ENCODE measurements around the gene DNAL1. TPM values are rescaled to one million over a fixed set of nuclear protein-coding genes. Genes with fewer than 3 reads are reported as not detected.

The DNAL1 gene
- total and polyA plus RNA-seq, 2 of the 4 experiments (the other 2 are of a cell fraction) = 4.5 to 5.4 TPM

GRCh38 chr14:73599499-73599898 lies 45.3 kb upstream of the DNAL1 start:
- dilution Hi-C loops (cut with HindIII; ENCODE audit: low sequenced_read_pairs, unreplicated experiment) (no loop called here), in situ Hi-C loops (cut with MboI; ENCODE audit: low sequenced_read_pairs) (no loop called here), intact Hi-C loops (cut with micrococcal nuclease) (no loop called here)
- Histone ChIP-seq H3K56ac (ENCODE audit: extremely low read depth, insufficient read depth, low read length) (no peak overlapping the region), H2BK5ac (ENCODE audit: low read depth, low read length, poor library complexity, severe bottlenecking) (no peak overlapping the region), H3K36me3 (ENCODE audit: control insufficient read depth, insufficient read depth, low read length) (no peaks in the 10 kb centered on the region), H3K4me2 (ENCODE audit: low read depth, low read length) (no peak overlapping the region), H3K4me3 (ENCODE audit: insufficient read depth, low read depth, low read length) (no peak overlapping the region), H2AK9ac (replicated peaks; ENCODE audit: low read depth, low read length, poor library complexity) (no peak overlapping the region), H3K9me1 (ENCODE audit: insufficient read depth, low read length) (no peaks in the 10 kb centered on the region), H4K20me1 (ENCODE audit: insufficient read depth, low read length) (no peaks in the 10 kb centered on the region), H3K23ac (ENCODE audit: low read depth, low read length) (no peak overlapping the region), H4K8ac (ENCODE audit: low read depth in 2 of 2, low read length in 2 of 2) (no peak overlapping the region), H2AK5ac (ENCODE audit: low read depth, low read length) (no peak overlapping the region), H3K14ac (replicated peaks; ENCODE audit: low read depth, low read length) (no peak overlapping the region), H3K18ac (ENCODE audit: low read depth, low read length) (no peak overlapping the region), H3K4ac (ENCODE audit: low read depth, low read length) (no peak overlapping the region), H2BK15ac (ENCODE audit: low read depth, low read length) (no peak overlapping the region), H3K9ac (ENCODE audit: low read depth, low read length) (no peak overlapping the region), H3K4me1 (ENCODE audit: control insufficient read depth, insufficient read depth, low read length) (no peaks in the 10 kb centered on the region), H2BK20ac (ENCODE audit: low read depth, low read length) (no peak overlapping the region), H4K91ac (ENCODE audit: insufficient read depth, low read depth, low read length) (no peak overlapping the region), H2BK120ac (ENCODE audit: low read depth, low read length) (no peak overlapping the region), H3K27me3 (ENCODE audit: control insufficient read depth, insufficient read depth, low read length) (peaks cover 5% of the 10 kb centered on the region), H4K5ac (ENCODE audit: low read depth, low read length) (no peak overlapping the region), H3K9me3 (ENCODE audit: control insufficient read depth, insufficient read depth, low read length) (no peaks in the 10 kb centered on the region), H2AFZ (replicated peaks; ENCODE audit: low read length, poor library complexity) (no peak overlapping the region), H3K27ac (ENCODE audit: insufficient read depth, low read length) (no peak overlapping the region), H3K79me1 (ENCODE audit: low read depth in 1 of 2, low read length in 2 of 2) (no peaks in the 10 kb centered on the region)
- no peak for DNase-seq
- ATAC-seq (ENCODE audit: low read depth) = no peak
- ChIA-PET CTCF (interaction anchor here (0.6 kb wide), 1 partner anchor 399 kb away, joined by 3 read pairs; no protein-coding TSS in a partner anchor), POLR2A (ENCODE audit: unreplicated experiment) (no interaction called here)
- no peak for TF ChIP-seq MAZ (IDR thresholded peaks at IDR 0.05; ENCODE audit: borderline replicate concordance, low read depth, low read length)
- TF ChIP-seq USF2 (IDR thresholded peaks at IDR 0.05; ENCODE audit: low read depth, low read length) = no peak
- TF ChIP-seq CHD1 (IDR thresholded peaks at IDR 0.05; ENCODE audit: low read depth, low read length) = no peak
- no peak for TF ChIP-seq CTCF (conservative IDR thresholded peaks at IDR 0.05; ENCODE audit: low read depth, low read length)
- no peak for TF ChIP-seq CEBPB (IDR thresholded peaks at IDR 0.05; ENCODE audit: low read depth, low read length)
- TF ChIP-seq MAFK (IDR thresholded peaks at IDR 0.05; ENCODE audit: low read depth, low read length) = no peak
- no peak for TF ChIP-seq SMC3 (IDR thresholded peaks at IDR 0.05; ENCODE audit: low read depth, low read length)
- no peak for TF ChIP-seq FOS (IDR thresholded peaks at IDR 0.05; ENCODE audit: low read depth, low read length)
- TF ChIP-seq POLR2A (IDR thresholded peaks at IDR 0.05; ENCODE audit: low read depth, low read length) = no peak
- TF ChIP-seq ELK1 (IDR thresholded peaks at IDR 0.05; ENCODE audit: borderline replicate concordance, low read depth, low read length) = no peak
- no peak for TF ChIP-seq RAD21 (IDR thresholded peaks at IDR 0.05; ENCODE audit: low read length)
- no peak for TF ChIP-seq RCOR1 (IDR thresholded peaks at IDR 0.05; ENCODE audit: insufficient replicate concordance, low read length)
- no TSS peak for BruUV-seq (replicated peaks)

All from IMR-90 (cell line).